Measurements from ENCODE around the gene ZMYND11.

DNA sequence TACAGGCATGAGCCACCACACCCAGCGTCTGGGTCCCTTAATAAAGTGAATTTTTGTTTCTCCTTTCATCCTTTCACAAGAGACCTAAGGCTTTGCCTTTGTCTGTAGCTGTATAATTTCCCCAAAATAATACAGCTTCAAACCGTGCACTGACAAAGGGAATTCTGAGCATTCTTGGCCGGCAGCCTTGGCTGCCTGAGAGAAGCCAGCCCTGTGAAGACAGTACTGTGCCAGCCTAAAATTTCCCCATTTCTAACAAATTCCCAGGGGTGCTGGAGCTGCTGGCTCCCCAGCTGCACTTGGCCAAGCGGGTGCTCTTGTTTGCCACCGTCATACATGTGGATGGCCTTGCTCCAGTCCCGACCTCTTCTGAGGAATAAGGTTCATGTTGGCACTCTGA lies 106.2 kb downstream of the ZMYND11 start:
- TF ChIP-seq CTCF (IDR thresholded peaks at IDR 0.05) = no peak
- TF ChIP-seq POLR2AphosphoS5 (IDR thresholded peaks at IDR 0.05; ENCODE audit: low read depth, low read length) = no peak
- no peak for TF ChIP-seq TCF7L2 (IDR thresholded peaks at IDR 0.05; ENCODE audit: low read depth, low read length)
- TF ChIP-seq, protein P1, sequence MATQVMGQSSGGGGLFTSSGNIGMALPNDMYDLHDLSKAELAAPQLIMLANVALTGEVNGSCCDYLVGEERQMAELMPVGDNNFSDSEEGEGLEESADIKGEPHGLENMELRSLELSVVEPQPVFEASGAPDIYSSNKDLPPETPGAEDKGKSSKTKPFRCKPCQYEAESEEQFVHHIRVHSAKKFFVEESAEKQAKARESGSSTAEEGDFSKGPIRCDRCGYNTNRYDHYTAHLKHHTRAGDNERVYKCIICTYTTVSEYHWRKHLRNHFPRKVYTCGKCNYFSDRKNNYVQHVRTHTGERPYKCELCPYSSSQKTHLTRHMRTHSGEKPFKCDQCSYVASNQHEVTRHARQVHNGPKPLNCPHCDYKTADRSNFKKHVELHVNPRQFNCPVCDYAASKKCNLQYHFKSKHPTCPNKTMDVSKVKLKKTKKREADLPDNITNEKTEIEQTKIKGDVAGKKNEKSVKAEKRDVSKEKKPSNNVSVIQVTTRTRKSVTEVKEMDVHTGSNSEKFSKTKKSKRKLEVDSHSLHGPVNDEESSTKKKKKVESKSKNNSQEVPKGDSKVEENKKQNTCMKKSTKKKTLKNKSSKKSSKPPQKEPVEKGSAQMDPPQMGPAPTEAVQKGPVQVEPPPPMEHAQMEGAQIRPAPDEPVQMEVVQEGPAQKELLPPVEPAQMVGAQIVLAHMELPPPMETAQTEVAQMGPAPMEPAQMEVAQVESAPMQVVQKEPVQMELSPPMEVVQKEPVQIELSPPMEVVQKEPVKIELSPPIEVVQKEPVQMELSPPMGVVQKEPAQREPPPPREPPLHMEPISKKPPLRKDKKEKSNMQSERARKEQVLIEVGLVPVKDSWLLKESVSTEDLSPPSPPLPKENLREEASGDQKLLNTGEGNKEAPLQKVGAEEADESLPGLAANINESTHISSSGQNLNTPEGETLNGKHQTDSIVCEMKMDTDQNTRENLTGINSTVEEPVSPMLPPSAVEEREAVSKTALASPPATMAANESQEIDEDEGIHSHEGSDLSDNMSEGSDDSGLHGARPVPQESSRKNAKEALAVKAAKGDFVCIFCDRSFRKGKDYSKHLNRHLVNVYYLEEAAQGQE (IDR thresholded peaks at IDR 0.05; ENCODE audit: insufficient read depth in 1 of 2, low read depth in 2 of 2, low read length in 1 of 2) = no peak

Measured in Panc1 (cell line).